Heart right ventricle (tissue), 16 donors: Measurements from ENCODE around the gene NRXN3. TPM values are rescaled to one million over a fixed set of nuclear protein-coding genes. Genes with fewer than 3 reads are reported as not detected.

Experiments
- ATAC-seq, 8 donors: fragments of 200-7000 bp; cut with Tn5 transposase; one replicate each; pipeline ENCODE4 v1.9.1; 2020; ENCODE audit warnings: mild to moderate bottlenecking in 8 of 8, moderate library complexity in 8 of 8, moderate number of reproducible peaks in 1 of 8
- DNase-seq, 2 donors: peaks; one replicate each; pipeline ENCODE4 v3.0.0-alpha.2; 2020
- H3K27ac ChIP-seq, 10 donors: fragments of 200-600 bp; sonication (generic) in 2 of 10; one replicate each; pipeline versions ENCODE4 v1.5.0 to v1.8.0; 2020 to 2022; ENCODE audit warnings: mild to moderate bottlenecking in 3 of 10
- H3K27me3 ChIP-seq, 7 donors: fragments of 200-600 bp; one replicate each; pipeline ENCODE4 v1.8.0; 2021 to 2022; ENCODE audit warnings: mild to moderate bottlenecking in 2 of 7
- H3K36me3 ChIP-seq, 9 donors: fragments of 200-600 bp; sonication (generic) in 1 of 9; one replicate each; pipeline versions ENCODE4 v1.5.0 to v1.8.0; 2020 to 2022; ENCODE audit warnings: mild to moderate bottlenecking in 2 of 9
- H3K4me1 ChIP-seq, 9 donors: fragments of 200-600 bp; sonication (generic) in 1 of 9; one replicate each; pipeline versions ENCODE4 v1.5.0 to v1.8.0; 2020 to 2022; ENCODE audit warnings: mild to moderate bottlenecking in 4 of 9
- H3K4me3 ChIP-seq, 10 donors: fragments of 200-600 bp; sonication (generic) in 2 of 10; one replicate each; pipeline versions ENCODE4 v1.5.0 to v1.8.0; 2020 to 2022; ENCODE audit warnings: mild to moderate bottlenecking in 7 of 10, moderate library complexity in 2 of 10
- H3K9me3 ChIP-seq, 11 donors: fragments of 200-600 bp in 10 of 11; sonication (generic) in 2 of 11; one replicate each; pipeline versions ENCODE4 v1.5.0 to v1.8.0; 2013 to 2022; ENCODE audit warnings: mild to moderate bottlenecking in 2 of 11, control low read depth in 1 of 11, moderate library complexity in 1 of 11
- CTCF ChIP-seq, 9 donors: fragments of 200-600 bp; sonication (generic) in 2 of 9; IDR thresholded peaks; one replicate each; pipeline versions ENCODE4 v1.5.0 to v1.8.0; 2021 to 2022; ENCODE audit warnings: antibody characterized with exemption in 9 of 9, mild to moderate bottlenecking in 5 of 9, moderate library complexity in 1 of 9
- WGBS, 2 donors: extraction: QIAGEN DNeasy Blood & Tissue Kit; methylation state at CpG; one replicate each; pipeline ENCODE4 v1.1.7; 2013; ENCODE audit warnings: inconsistent platforms in 1 of 2; 5-methylcytosine and 5-hydroxymethylcytosine counted together
- intact Hi-C, 10 donors: fragments of 100-400 bp; cut with DNase I; formaldehyde crosslinking; loops; one replicate each; pipeline versions ENCODE4 v1.11.1 to v1.14.2; 2022
- polyA plus RNA-seq, 2 donors: library from polyadenylated mRNA; stranded (reverse); fragments of 200-250 nt; gene quantifications; one replicate each; pipeline ENCODE4 v1.2.3, GENCODE V29; 2013
- total RNA-seq, 10 donors: library from RNA; stranded (reverse); fragmentation: NEBNext Ultra II Directional in 3 of 10; extraction: Animal tissue kit (Norgen Biotek cat#: 25700) in 3 of 10; gene quantifications; one replicate each; pipeline versions ENCODE4 v1.2.1 to v1.2.4, GENCODE V29; 2021 to 2023
- donor health status: Arrhythmogenic right ventricular cardiomyopathy.
- donor health status: ischemic (EF 13 %, LVEDD 7.1; RV severe dilation, severe dysfunction).
- donor health status: healthy with polysubstance abuse.
- donor health status: DM: no; HTN: yes; CAD: no.
- donor health status: DM: no; HTN: no; CAD: no.
- donor health status: ischemic (EF 25% LVEDD 6.9; RV normal size, moderate dysfunction).
- donor health status: ischemic (EF 25% LVEDD 5.7; RV mildly dilated, moderate dysfunction).
- donor health status: healthy.
- donor health status: DM: yes; HTN: yes; CAD: no.
- donor health status: Ischemic cardiomyopathy.
- donor health status: ischemic (EF 35%, LVEDD 5.7; RV mildly dilated, moderate dysfunction).
- donor health status: nonischemic (EF 11% LVEDD 7.7; RV severe dilation, severe dysfunction).
- donor health status: DM: yes; HTN: yes; CAD: no.
- donor health status: PGD.
- donor health status: ischemic (EF 29% LVEDD 5.4; RV normal size, mild dysfunction).
- donor health status: nonischemic (EF 23%, LVEDD 6.1; RV moderate dilation, normal function).

The NRXN3 gene
- total and polyA plus RNA-seq, 12 donors, result 0.23 to 1.8 (median 0.87) TPM

GRCh38 chr14:79411403-79412174 lies 1241.4 kb downstream of the NRXN3 start:
- no peak for ATAC-seq
- intact Hi-C loops, result no loop called here
- no peaks in the 10 kb centered on the region for H3K27me3 ChIP-seq
- H3K9me3 ChIP-seq, result peaks cover 0 to 5% (median 0%) of the 10 kb centered on the region in 11 donors
- WGBS, 2 donors, result 58 to 66% methylated on average over 3 of the region's 3 CpGs
- H3K4me3 ChIP-seq, result no peak overlapping the region
- no peaks in the 10 kb centered on the region for H3K36me3 ChIP-seq
- no peak overlapping the region for H3K27ac ChIP-seq
- TF ChIP-seq CTCF (IDR thresholded peaks at IDR 0.05), result no peak
- no peak for DNase-seq
- H3K4me1 ChIP-seq, result no peaks in the 10 kb centered on the region

DNA sequence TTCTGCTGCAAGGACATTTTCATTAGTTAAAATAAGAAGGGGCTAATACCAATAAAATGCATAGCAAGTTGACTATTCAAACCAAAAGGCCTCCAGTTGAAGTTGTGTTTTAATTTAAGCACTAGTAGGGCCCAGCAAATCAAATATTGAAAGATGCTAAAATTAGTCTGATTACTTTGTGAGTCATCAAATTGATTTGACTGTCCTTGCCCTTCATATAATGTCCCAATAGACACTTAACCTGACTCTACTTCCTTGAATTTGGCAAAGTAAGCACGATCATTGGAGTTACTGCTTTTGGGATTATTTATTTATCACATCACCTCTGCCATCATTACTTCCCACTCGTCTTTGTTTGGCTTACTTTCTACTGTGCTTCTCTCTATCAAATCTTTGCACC lies 1242.6 kb downstream of the NRXN3 start:
- Histone ChIP-seq H3K27me3 (no peaks in the 10 kb centered on the region), H3K27ac (no peak overlapping the region), H3K36me3 (no peaks in the 10 kb centered on the region), H3K9me3 (peaks cover 0 to 8% (median 0%) of the 10 kb centered on the region in 11 donors), H3K4me3 (no peak overlapping the region), H3K4me1 (no peaks in the 10 kb centered on the region)
- no peak for TF ChIP-seq CTCF (IDR thresholded peaks at IDR 0.05)
- DNase-seq (no peak), ATAC-seq (no peak)
- intact Hi-C loops, result no loop called here
- 51 to 77% methylated on average over 2 of the region's 2 CpGs for WGBS, 2 donors

DNA sequence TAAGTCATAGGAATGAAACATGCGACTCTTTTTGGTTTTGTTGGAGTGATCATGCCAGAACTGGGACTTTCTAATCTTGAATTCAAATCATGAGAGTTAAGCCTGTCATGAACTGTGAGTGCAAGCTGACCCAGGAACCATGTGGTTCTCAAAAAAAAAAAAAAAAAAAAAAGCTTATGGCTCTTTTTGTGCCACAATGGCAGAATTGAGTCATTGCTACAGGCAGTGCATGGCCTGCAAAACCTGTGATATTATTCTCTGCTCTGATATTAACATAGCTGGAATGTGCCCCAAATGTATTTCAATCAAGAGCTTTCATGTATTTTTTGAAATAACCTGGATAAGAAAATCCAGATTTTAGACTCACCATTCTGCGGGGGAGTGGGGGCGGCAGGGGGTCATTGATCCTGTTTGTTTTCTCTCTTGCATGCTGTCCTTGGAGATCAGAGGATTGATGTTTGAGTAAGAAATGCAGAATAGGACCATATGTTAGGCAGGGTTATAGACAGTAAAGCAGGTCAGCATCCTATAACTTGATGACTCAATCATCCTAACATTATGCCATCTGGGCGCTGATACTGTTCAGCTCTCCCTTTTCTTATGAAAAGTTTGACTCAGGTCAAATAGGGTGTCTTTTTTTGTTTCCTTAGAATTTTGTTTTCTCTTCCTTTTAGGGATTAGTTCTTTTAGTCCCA lies 1243.7 kb downstream of the NRXN3 start:
- no peak for TF ChIP-seq CTCF (IDR thresholded peaks at IDR 0.05)
- WGBS, 2 donors, result 82 to 87% methylated on average over 4 of the region's 4 CpGs
- ATAC-seq (no peak), DNase-seq (no peak)
- no peaks in the 10 kb centered on the region for H3K4me1 ChIP-seq
- intact Hi-C loops, result no loop called here
- H3K36me3 ChIP-seq, result no peaks in the 10 kb centered on the region
- H3K27me3 ChIP-seq, result no peaks in the 10 kb centered on the region
- peaks cover 0 to 8% (median 0%) of the 10 kb centered on the region in 11 donors for H3K9me3 ChIP-seq
- no peak overlapping the region for H3K27ac ChIP-seq
- no peak overlapping the region for H3K4me3 ChIP-seq

GRCh38 chr14:79415726-79416125 lies 1245.6 kb downstream of the NRXN3 start:
- no peak overlapping the region for H3K4me3 ChIP-seq
- no peak for TF ChIP-seq CTCF (IDR thresholded peaks at IDR 0.05)
- H3K27ac ChIP-seq, result no peak overlapping the region
- H3K4me1 ChIP-seq, result no peaks in the 10 kb centered on the region
- no peaks in the 10 kb centered on the region for H3K27me3 ChIP-seq
- intact Hi-C loops, result no loop called here
- H3K9me3 ChIP-seq, result peaks cover 0 to 8% (median 0%) of the 10 kb centered on the region in 11 donors
- DNase-seq, result no peak
- no peaks in the 10 kb centered on the region for H3K36me3 ChIP-seq
- 92 to 100% methylated on average over 1 of the region's 1 CpG for WGBS, 2 donors
- ATAC-seq, result no peak
